HCT116 (cell line): ENCODE data around the gene RASGRF1. TPM values are rescaled to one million over a fixed set of nuclear protein-coding genes. Genes with fewer than 3 reads are reported as not detected.

ENCODE experiments used
- ATAC-seq: fragments of 200-7000 bp; cut with Tn5 transposase; 2 replicates; pipeline ENCODE4 v1.9.1; 2020; ENCODE audit warnings: mild to moderate bottlenecking, moderate library complexity
- BruUV-seq: library from RNA; stranded (reverse); fragments of 400-500 nt; replicated peaks from 2 replicates; lab custom pipeline; 2021; lab: Mats Ljungman, UMichigan
- CTCF ChIA-PET: fragments of 300-600 bp; sonication (Branson Sonifier 250); formaldehyde crosslinking; loops from one replicate; lab custom pipeline; 2021; ENCODE audit warnings: antibody characterized with exemption; lab: Charles Lee
- POLR2A ChIA-PET: fragments of 300-600, 350-600 bp; sonication (Branson Sonifier 250); formaldehyde crosslinking; loops from one replicate; lab custom pipeline; 2021; ENCODE audit warnings: antibody characterized with exemption; lab: Charles Lee
- RAD21 ChIA-PET, 2 experiments: fragments of 300-600 bp; sonication (Branson Sonifier 250); formaldehyde crosslinking; loops; one replicate each; lab custom pipeline; 2023; ENCODE audit warnings: low total read pairs in 2 of 2; ENCODE audit not compliant: uncharacterized antibody in 2 of 2, unreplicated experiment in 2 of 2, low non-redundant PET in 1 of 2; lab: Charles Lee
- DNase-seq: peaks from one replicate; pipeline ENCODE4 v3.0.0-alpha.2; 2010; ENCODE audit warnings: low read depth, low spot score
- H2AFZ ChIP-seq: fragments of 200-600 bp; shearing (Covaris generic), sonication (generic); 2 replicates; pipeline ENCODE4 v1.6.1; 2017; ENCODE audit warnings: low read depth, mixed run types, mixed read lengths, antibody characterized with exemption, low read length; ENCODE audit not compliant: poor library complexity, severe bottlenecking
- H3K27ac ChIP-seq: 2 replicates; pipeline ENCODE4 v1.5.1; 2012; ENCODE audit warnings: low read depth, low read length
- H3K27me3 ChIP-seq: fragments of 200-600 bp; sonication (generic); 2 replicates; pipeline ENCODE4 v1.6.1; 2016; ENCODE audit warnings: mixed run types, low read length, mixed read lengths; ENCODE audit not compliant: insufficient read depth
- H3K36me3 ChIP-seq, 2 experiments: fragments of 200-500 bp in 1 of 2; fragments of 200-600 bp in 1 of 2; sonication (Bioruptor generic) in 1 of 2; sonication (generic) in 1 of 2; 2 replicates each; pipeline versions ENCODE4 v1.5.1 to v1.6.1; 2014 to 2016; ENCODE audit warnings: low read length in 2 of 2, inconsistent platforms in 1 of 2, mixed read lengths in 1 of 2, mixed run types in 1 of 2; ENCODE audit not compliant: insufficient read depth in 2 of 2, control insufficient read depth in 1 of 2
- H3K4me1 ChIP-seq, 2 experiments: fragments of 200-600 bp in 1 of 2; sonication (generic) in 1 of 2; 2 replicates each; pipeline versions ENCODE4 v1.5.1 to v1.6.1; 2012 to 2017; ENCODE audit warnings: low read length in 2 of 2, inconsistent platforms in 1 of 2, mild to moderate bottlenecking in 1 of 2, mixed read lengths in 1 of 2, mixed run types in 1 of 2, moderate library complexity in 1 of 2; ENCODE audit not compliant: insufficient read depth in 2 of 2, control insufficient read depth in 1 of 2
- H3K4me2 ChIP-seq: fragments of 200-600 bp; sonication (generic); 2 replicates; pipeline ENCODE4 v1.6.1; 2017; ENCODE audit warnings: mixed run types, low read length, mixed read lengths
- H3K4me3 ChIP-seq, 2 experiments: fragments of 200-600 bp in 1 of 2; sonication (generic) in 1 of 2; replicated peaks in 1 of 2; 2 replicates each; pipeline ENCODE4 v1.5.1; 2011 to 2016; ENCODE audit warnings: low read length in 2 of 2, control low read depth in 1 of 2, low read depth in 1 of 2, mild to moderate bottlenecking in 1 of 2, mixed read lengths in 1 of 2, mixed run types in 1 of 2
- H3K79me2 ChIP-seq: fragments of 200-600 bp; sonication (generic); 2 replicates; pipeline ENCODE4 v1.6.1; 2017; ENCODE audit warnings: mild to moderate bottlenecking, mixed run types, low read length, moderate library complexity, mixed read lengths; ENCODE audit not compliant: insufficient read depth
- H3K9ac ChIP-seq: fragments of 200-600 bp; sonication (generic); 2 replicates; pipeline ENCODE4 v1.6.1; 2016; ENCODE audit warnings: low read length, mixed read lengths
- H3K9me2 ChIP-seq: fragments of 200-600 bp; sonication (generic), shearing (Covaris generic); 2 replicates; pipeline ENCODE4 v1.6.1; 2017; ENCODE audit warnings: mixed run types, mild to moderate bottlenecking, moderate library complexity; ENCODE audit not compliant: insufficient read depth
- H3K9me3 ChIP-seq, 2 experiments: fragments of 200-500 bp in 1 of 2; fragments of 200-600 bp in 1 of 2; sonication (Bioruptor generic) in 1 of 2; sonication (generic) in 1 of 2; 2 replicates each; pipeline ENCODE4 v1.6.1; 2014 to 2017; ENCODE audit warnings: low read length in 2 of 2, mixed read lengths in 2 of 2, inconsistent platforms in 1 of 2, low read depth in 1 of 2, mild to moderate bottlenecking in 1 of 2, mixed run types in 1 of 2, moderate library complexity in 1 of 2; ENCODE audit not compliant: control insufficient read depth in 1 of 2, insufficient read depth in 1 of 2
- H4K20me1 ChIP-seq: fragments of 200-600 bp; sonication (generic), shearing (Covaris generic); 2 replicates; pipeline ENCODE4 v1.6.1; 2017; ENCODE audit warnings: mixed run types, mild to moderate bottlenecking, moderate library complexity; ENCODE audit not compliant: insufficient read depth
- ATF3 ChIP-seq: IDR thresholded peaks from 2 replicates; pipeline ENCODE4 v1.6.1; 2012
- CTCF ChIP-seq, 3 experiments: fragments of 200-600 bp in 1 of 3; sonication (generic) in 1 of 3; IDR thresholded peaks in 2 of 3; conservative IDR thresholded peaks in 1 of 3; 2 replicates each; pipeline ENCODE4 v1.5.1; 2012 to 2017; ENCODE audit warnings: low read depth in 2 of 3, low read length in 2 of 3, antibody characterized with exemption in 1 of 3, borderline replicate concordance in 1 of 3, control low read depth in 1 of 3, mild to moderate bottlenecking in 1 of 3, mixed read lengths in 1 of 3, mixed run types in 1 of 3, moderate library complexity in 1 of 3; ENCODE audit not compliant: insufficient read depth in 1 of 3
- EZH2 ChIP-seq: fragments of 200-600 bp; sonication (generic); IDR thresholded peaks from 2 replicates; pipeline ENCODE4 v1.6.1; 2017; ENCODE audit warnings: antibody characterized with exemption, mixed run types
- SIN3A ChIP-seq: IDR thresholded peaks from 2 replicates; pipeline ENCODE4 v1.6.1; 2012; ENCODE audit warnings: low read depth
- SP1 ChIP-seq: IDR thresholded peaks from 2 replicates; pipeline ENCODE4 v1.6.1; 2012; ENCODE audit warnings: low read depth
- SRF ChIP-seq: IDR thresholded peaks from 2 replicates; pipeline ENCODE4 v1.6.1; 2012; ENCODE audit warnings: low read depth
- intact Hi-C: fragments of 100-400 bp; cut with micrococcal nuclease; formaldehyde crosslinking; loops from 2 replicates; pipeline ENCODE4 v1.10.0; 2022
- total RNA-seq: library from RNA; stranded (reverse); gene quantifications from one replicate; pipeline ENCODE4 v1.2.1, GENCODE V29; 2021; ENCODE audit not compliant: unreplicated experiment

RASGRF1 gene
- total RNA-seq, 1 experiment from 2014 or later: 2.4 TPM

- TF ChIP-seq CTCF (IDR thresholded peaks at IDR 0.05 in 2 of 3, conservative IDR thresholded peaks at IDR 0.05 in 1 of 3; ENCODE audit: borderline replicate concordance in 1 of 3, insufficient read depth in 1 of 3, low read depth in 2 of 3, low read length in 2 of 3) (no peak), ATF3 (no peak), EZH2 (no peak), SP1 (no peak)
These were observed 57.9 kb downstream of the RASGRF1 start (continued) for GRCh38 chr15:79032656-79033055.

GRCh38 chr15:79031821-79032220 lies 58.8 kb downstream of the RASGRF1 start:
- TF ChIP-seq SRF (no peak), ATF3 (no peak), SIN3A (no peak)
- Histone ChIP-seq H3K4me2 (no peak overlapping the region), H3K9me3 (no peaks in the 10 kb centered on the region), H3K9ac (no peak overlapping the region), H3K27me3 (no peaks in the 10 kb centered on the region), H4K20me1 (no peaks in the 10 kb centered on the region), H3K79me2 (no peaks in the 10 kb centered on the region), H3K27ac (no peak overlapping the region), H2AFZ (no peak overlapping the region), H3K4me3 (no peak overlapping the region), H3K9me2 (no peaks in the 10 kb centered on the region), H3K4me1 (no peaks in the 10 kb centered on the region), H3K36me3 (no peaks in the 10 kb centered on the region)
- ChIA-PET CTCF (interaction anchor here (1.5 kb wide), 1 partner anchor 153 kb away, joined by 5 read pairs; no protein-coding TSS in a partner anchor), RAD21 (no interaction called here), POLR2A (no interaction called here)
- no peak for ATAC-seq
- no TSS peak for BruUV-seq
- intact Hi-C loops: no loop called here
- no peak for DNase-seq
